HG02623 (cell line): ENCODE results near the gene RNF144A.
"Not testable (repeated sequence)": the region's sequence is repeated elsewhere in the genome, so short reads cannot be mapped to it uniquely, and the experiment has no call there.

Experiments used
- ATAC-seq: cut with Tn5 transposase; IDR thresholded peaks from one replicate; pipeline ENCODE4 v1.9.1; 2021; ENCODE audit warnings: moderate library complexity; ENCODE audit not compliant: unreplicated experiment

RNF144A gene

DNA sequence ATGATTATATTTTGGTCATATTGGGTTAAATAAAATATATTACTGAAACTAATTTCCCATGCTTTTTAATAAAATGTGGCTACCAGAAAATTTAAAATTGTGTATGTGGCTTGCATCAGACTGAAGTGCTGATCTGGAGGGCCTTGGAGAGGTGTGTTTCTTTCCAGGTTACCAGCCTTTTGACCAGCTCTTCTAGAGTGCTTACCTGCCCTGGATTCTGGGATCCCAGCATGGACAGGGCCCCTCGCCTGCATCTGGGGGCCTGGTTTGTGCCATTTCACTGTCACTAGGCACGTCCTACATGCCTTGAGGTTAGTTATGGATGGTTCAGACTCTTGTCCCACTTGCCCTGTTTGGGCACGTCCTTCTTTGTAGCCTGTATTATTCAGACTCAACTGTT lies 10.5 kb downstream of the RNF144A start:
- ATAC-seq: no peak

DNA sequence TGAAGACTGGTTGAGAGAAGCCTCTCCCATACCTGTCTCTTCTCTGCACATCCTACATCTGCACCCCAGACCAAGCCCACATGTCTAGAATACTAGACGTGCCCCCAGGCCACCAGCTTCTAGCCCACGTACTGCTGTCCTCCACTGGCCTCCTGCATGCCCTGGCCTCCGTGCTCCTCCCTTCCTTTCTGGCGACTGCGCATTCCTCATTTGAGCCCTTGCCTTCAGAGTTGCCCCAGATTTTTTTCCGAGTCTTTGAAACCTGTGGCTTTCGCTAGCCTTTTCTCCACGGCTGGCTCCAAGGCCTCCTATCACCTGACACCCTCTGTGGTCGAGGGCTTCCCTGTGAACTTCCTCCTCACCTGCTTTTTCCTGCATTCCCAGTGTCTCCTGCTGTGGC lies 11.2 kb downstream of the RNF144A start:
- ATAC-seq: no peak

DNA sequence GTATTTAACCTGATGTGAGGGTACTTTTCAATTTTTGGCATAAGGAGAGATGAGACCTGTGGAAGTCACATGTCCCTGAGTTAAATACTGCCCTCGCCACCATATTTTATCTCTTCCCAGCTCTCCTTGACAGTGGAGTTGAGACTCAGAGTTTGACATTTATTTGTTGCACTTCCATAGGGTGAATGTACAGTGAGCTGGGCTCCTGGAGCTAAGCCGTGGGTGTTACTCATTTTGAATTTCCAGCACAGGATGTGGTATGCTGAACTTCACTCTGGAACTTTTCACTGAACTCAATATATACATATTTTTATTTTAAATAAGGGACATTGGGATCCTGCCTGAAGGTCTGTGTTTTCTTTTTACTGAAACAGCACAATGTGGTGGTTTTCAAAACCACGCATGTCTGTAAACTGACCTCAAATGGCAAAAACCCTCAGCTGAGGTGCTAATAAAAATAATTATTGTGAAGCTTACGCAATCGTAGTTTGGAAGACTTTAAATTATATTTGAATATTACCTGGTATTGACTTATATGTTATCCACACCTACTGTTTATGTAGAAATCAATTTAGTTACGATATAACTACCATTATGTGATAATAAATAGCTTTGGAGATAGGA lies 12.1 kb downstream of the RNF144A start:
- no peak for ATAC-seq

DNA sequence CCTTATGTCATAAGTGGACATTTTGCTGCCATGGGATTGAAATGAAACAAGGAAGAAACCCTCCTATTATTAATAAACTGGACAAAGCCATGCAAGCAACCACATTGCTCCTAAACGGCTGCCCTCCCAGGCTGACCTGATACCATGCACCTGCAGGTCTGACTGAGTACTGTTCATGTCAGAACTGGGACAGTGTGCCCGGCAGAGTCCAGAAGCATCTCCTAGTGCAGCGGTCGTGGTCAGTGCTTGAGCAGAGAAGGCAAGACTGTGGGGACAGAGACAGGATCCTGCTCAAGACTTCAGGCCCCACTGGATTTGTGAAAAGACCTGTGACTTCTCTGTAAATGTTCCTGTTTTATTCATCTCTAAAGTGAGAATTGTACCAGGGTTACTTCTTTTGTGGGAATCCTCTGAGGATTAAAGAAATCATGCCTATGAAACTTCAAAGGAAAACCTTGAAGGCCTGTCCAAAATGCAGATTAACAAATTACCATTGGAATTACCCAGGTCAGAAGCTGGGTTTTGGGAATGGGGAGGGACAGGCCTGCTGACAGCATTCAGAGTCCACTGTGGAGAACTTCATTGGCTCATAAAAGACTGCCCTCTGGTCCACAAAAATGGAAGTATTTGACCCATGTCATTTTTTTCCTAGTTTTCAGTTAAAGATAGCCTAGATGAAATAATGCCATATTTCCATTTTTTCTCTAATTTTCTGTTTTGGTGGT lies 13.9 kb downstream of the RNF144A start:
- ATAC-seq: no peak

DNA sequence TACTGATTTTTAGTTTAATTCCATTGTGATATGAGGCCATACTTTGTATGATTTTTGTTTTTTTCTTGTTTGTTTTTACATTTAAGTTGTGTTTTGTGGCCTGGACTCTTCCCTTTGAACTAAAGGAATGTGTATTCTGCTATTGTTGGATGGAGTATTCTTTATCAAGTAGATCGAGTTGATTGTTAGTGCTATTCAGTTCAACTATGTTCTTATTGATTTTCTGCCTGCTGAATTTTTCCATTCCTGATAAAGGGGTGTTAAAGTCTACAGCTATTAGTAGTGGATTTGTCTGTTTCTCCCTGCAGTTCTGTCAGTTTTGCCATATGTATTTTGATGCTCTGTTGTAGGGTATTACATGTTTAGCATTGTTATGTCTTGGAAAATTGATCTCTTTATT lies 14.5 kb downstream of the RNF144A start:
- no peak for ATAC-seq

DNA sequence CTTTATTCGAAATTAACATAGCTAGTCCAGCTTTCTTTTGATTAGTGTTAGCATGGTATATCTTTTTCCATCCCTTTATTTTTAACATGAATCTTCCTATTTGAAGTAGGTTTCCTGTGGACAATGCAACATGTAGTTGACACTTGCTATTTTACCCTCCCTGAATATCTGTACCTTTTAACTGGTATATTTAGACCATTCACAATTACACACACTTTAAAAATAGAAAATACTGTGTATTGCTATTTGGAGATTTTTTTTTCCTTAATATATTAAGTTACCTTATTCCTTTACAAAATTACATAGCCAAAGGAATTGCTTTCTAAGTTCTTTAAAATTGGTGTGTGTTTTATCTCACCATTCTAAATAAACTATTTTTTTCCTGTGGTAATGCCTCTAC lies 15.0 kb downstream of the RNF144A start:
- ATAC-seq: no peak

DNA sequence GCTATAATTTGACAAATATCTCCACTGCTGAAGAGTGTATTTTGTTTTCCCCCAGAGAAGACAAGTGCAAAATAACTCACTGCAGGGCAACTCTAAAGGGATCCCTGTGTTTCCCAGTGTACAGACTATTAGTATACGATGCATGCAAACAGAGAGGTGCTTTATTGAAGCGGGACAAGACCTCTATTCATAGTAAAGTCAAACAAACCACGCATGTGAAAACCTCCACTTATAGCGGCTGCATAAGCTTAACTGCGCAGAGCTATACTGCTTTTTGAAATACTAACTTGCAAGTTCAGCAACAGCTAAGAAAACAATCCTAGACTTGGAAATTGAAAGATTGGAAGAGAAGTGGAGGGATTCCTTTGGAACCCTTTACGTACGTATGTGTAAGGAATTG lies 15.6 kb downstream of the RNF144A start:
- ATAC-seq: no peak

DNA sequence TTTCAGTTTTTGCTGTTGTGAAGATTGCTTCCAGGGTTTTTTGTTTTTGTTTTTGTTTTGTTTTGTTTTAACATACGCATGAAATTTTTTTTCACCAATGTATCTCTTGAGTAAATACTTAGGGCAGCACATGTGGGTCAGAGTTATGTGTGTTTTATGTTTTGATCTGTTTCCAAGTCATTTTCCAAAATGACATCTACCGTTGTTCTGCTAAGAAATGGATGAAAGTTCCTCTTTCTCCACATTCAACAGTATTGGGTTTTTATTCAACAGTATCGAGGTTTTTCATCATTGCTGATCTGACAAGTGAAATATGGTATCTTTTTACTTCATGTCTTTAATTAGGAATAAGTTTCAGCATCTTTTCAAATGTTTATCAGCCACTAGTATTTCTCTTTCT lies 16.7 kb downstream of the RNF144A start:
- no peak for ATAC-seq

DNA sequence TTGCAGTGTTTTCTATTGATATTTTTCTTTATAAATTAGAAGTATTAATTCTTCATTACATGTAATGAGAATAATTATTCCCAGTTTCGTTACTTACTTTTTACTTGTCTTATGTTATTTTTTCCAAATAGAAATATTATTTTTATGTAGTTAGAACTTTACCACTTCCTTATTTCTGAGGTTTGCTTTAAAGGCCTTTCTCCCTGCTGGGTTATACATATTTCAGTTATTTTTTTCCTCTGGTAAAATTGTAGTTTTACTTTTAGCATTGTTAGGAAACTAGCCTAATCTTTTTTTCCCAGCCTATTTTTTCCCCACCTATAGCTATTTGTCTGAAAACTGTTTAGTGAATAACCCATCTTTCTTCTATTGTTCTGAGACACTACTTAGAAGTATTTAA lies 17.1 kb downstream of the RNF144A start:
- ATAC-seq: no peak

DNA sequence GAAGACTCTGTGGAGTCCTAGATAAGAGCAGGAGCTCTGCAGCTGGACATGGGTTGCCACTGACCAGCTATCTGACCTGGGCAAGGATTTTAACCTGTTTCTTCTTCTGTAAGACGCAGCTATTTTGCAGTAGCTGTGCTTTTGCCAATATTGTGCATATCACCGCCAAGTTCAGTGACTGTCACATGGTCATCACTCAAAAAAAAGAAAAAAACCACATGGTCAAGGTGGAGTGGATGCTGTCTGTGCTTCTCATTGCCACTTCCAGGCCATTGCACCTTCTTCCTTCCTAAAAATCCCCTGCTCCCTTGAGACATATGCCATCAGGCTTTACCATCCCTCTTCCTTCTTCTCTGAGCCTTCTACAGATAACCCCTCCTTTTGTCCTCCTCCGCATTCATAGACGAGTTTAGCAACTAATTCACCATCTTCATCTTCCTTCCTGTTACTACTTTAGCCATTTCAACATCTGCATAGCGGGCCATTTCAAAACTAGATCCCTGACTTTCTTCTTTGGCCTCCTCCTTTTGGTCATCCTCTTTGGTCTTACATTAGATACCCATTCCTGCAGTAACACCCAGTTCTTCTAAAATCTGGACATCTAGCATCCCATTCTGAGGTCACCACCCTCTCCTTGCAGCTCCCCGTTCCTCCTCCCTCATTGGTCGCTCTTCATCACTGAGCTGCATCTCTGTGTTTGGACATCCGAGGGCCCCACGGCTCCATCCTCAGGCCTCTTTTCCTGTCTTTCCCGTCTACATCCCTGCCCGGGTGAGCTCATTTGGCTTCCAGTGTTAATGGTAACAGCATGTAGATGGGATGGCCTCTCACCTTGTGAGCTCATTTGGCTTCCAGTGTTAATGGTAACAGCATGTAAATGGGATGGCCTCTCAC lies 17.8 kb downstream of the RNF144A start:
- ATAC-seq: no peak

DNA sequence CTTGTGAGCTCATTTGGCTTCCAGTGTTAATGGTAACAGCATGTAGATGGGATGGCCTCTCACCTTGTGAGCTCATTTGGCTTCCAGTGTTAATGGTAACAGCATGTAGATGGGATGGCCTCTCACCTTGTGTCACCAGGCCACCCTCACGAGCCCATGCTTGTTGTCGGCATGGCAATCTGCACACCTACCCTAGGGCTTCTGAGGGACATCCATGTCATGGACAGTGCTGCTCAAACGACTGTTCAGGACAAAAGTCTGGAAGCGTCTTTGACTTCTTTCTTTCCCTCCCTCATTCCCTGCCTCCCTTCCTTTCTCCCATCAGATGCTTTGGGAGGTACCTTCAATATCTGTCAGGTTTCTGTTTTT lies 18.4 kb downstream of the RNF144A start:
- not testable (repeated sequence) for ATAC-seq

DNA sequence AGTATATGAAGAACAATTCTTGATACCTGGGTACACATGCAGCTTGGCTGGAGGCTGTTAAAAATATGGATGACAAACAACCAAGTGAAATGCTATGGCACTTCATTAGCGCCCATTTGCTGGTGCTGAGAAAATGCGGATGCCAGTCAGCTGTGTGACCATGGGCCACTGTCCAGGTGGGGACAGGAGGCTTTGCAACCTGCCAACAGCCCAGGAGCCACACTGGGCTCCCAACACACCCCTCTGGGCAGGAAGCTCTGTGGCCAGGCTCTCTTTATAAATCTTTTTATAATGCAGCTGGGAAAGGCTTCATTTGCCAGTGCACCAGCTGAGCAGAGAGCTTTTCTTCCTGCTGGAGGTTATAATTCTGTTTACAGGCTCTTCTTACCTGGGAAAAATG lies 19.9 kb downstream of the RNF144A start:
- no peak for ATAC-seq

DNA sequence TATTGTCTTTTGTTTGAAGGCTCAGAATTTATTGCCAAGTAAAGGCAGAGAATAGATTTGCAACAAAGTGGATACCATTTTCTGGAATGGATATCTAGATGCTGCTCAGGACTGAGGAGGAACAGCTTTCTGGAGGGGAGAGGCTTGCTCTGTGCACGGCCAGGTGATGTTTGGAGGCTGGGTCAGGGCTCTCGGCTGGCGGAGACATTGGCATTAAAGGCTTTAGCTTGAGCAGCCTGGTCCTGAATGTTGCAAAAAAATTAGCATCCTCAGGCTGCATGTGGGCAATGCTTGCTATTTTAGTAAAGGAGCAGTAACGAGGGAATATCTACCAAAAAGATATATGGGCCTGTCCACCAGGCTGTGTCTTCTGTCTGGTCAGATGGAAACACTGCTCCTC lies 20.4 kb downstream of the RNF144A start:
- ATAC-seq: no peak

DNA sequence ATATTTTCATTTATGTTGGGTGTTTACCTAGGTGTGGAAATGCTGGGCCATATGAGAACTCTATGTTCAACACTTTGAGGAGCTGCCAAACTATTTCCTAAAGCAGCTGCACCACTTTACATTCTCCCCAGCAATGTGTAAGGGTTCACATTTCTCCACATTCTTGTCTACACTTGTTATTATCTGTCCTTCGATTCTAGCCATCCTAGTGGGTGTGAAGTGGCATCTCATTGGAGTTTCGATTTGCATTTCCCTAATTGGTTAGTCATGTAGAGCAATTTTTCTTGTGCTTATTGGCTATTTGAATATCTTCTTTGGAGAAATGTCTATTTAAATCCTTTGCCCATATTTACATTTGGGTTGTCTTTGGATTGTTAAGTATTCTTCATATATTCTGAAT lies 21.9 kb downstream of the RNF144A start:
- no peak for ATAC-seq

DNA sequence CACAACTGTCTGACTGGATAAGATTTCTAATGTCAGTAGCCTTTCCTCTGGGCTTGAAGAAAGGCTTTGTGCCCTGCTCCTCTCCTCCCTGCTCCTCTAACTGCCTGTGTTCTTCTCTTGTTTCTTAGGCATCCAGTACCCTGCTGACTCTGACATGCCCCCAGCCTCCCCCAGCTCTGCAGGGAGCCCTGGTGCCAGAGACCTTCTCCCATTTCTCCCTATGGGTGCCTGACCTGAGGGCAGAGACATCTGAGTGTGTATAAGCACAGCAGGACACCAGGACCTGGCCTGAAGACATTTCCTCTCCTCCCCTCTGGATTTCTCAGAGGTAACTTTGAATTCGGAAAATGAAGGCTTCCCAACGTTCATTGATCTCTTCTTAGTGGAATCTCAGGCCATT lies 23.6 kb downstream of the RNF144A start:
- ATAC-seq: no peak

DNA sequence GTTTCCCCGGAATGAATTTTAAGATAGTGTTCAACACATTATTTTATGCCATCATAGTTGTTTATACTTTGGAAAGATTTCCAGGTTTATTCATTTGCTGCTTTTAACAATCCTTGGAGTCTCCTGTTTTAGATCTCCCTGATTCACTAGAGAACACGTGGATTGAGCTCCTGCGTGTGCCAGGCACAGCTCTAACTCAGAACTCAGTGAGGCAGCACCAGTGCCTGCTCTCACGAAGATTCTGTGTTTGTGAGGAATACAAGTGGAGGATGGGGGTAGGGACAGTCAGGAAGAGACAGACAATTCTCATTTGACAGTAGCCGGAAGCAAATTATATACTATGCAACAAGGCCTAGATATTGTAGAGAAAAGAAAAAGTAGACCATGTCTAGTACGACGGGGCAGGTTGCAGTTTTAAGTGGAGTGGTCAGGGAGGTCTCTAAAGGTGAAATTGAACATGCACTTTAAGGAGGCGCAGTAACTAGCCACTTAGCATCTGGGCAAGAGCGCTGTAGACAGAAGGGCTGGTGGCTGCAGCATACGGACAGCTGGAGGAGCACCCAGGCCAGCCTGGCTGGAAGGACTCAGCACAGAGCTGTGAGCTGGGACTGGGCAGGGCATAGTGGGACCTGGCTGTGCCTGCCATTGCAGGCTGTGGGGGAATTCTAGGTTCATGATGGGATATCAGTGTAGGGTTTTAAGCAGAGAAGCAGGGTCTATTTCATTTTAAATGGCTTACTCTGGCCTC lies 24.3 kb downstream of the RNF144A start:
- ATAC-seq: no peak

DNA sequence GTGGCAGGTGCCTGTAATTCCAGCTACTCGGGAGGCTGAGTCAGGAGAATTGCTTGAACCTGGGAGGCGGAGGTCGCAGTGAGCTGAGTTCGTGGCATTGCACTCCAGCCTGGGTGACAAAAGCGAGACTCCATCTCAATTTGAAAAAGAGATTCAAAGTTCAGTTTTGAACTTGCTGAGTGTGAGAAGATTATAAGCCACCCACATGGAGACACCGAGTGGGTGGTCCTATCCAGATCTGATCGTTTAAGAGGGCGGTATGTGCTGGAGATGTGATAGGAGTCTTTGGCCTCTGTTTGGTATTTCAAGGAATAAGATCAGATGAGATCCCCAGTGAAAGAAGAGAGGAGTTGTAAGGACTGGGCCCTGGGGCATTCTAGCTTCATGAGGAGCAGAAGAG lies 25.6 kb downstream of the RNF144A start:
- ATAC-seq: no peak

DNA sequence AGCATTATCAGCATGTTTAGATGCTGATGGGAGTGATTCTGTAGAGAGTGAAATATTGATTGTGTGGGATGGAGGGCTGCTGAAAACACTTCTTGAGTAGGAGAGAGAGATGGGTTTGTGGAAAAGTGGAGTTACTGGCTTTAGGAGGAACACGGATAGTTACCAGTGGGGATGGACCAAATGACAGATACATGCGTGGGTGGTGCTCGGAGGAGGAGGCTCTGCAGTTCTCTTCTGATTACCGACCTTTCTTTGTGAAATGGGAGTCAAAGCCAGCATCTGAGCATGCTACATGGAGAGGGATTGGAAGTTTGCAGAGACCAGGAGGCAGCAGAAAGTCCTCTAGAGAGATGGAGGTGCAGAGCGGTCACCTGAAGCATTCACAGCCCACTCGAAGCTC lies 26.3 kb downstream of the RNF144A start:
- ATAC-seq: no peak

DNA sequence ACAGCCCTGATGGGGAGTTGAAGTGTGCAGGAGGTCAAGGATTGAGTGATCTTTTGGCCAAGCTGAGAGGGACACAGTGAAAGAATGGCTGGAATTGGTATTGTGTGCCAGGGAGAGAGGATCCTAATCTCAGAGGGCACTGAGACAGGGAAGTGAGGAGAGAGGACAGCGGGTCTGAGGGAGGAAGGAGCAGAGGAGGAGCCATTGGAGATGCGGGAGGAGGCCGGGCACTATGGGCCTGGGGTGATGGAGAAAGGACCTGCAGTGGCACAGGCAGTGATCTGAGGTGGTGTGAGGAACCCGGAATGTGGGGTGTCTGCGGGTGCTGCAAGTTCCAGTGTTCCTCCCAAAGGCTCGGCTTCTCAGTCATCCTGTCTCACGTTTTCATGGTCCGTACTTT lies 26.8 kb downstream of the RNF144A start:
- no peak for ATAC-seq

DNA sequence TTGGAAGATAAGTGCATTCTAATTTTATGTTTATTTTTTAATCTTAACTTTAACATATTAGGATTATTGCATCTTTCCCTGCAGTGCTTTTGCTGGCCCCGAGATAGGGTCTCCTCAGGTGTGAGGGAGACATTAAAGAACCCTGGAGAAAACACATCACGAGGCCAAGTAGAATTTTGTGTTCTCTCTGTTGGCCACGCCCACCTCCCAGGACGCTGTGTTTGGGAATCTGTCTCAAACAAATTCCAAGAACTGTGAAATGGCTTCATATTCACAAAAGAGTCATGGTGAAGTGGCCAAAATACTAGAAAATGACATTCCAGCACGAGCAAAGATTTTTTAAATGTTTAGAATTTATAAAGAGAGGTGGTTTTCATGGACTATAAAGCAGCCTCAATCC lies 27.3 kb downstream of the RNF144A start:
- no peak for ATAC-seq

DNA sequence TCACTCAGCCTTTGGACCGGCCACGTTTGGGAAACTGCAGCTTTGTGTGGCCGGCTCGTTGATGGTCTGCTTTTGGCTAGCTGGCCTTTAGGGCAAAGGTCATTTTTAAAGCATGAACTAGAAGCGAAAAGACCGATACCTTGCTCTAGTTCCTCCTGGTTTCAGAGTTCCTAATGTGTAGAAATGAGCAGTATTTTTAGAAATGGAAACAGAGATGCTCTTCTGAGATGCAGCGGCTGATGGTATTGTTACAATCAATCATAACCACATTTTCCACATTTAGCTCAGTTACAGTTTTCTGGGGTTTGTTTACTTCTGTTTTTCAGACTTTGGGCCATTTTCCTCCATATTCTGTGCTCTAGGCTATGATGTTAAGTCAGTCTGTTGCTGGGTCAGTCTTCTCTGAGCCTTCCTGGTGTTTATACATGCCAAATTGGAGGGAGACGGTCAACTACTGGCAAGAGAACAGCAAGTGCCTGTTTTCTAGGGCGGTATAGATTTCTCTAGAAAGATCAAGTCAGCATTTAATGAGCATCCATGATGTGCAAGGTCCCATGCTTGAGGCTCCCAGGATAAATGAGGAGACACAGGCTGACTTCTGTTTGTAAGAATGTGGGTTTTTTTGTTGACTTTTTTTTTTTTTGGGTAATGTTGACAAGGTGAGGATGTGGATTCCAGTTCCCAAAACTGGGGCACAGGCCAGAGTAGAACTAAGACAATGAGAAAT lies 28.0 kb downstream of the RNF144A start:
- peak; percentile 91 for ATAC-seq
